K562 (cell line): ENCODE results near the gene SLC1A4. TPM values are rescaled to one million over a fixed set of nuclear protein-coding genes. Genes with fewer than 3 reads are reported as not detected.

Source experiments
- ATAC-seq: fragments of 200-7000 bp; cut with Tn5 transposase; 3 replicates; pipeline ENCODE4 v1.9.1; 2020; ENCODE audit warnings: moderate library complexity
- BruUV-seq: library from RNA; stranded (reverse); fragments of 400-500 nt; replicated peaks from 2 replicates; lab custom pipeline; 2021; lab: Mats Ljungman, UMichigan
- CTCF ChIA-PET: fragments of 300-600 bp; formaldehyde crosslinking; extraction: SDS; loops from one replicate; lab custom pipeline; 2021; ENCODE audit warnings: low intra/inter-chr PET ratio; lab: Yijun Ruan, JAX
- POLR2A ChIA-PET: fragments of 300-600, 350-650 bp; sonication (Branson Sonifier 250); formaldehyde crosslinking; extraction: SDS; loops from one replicate; lab custom pipeline; 2021; ENCODE audit warnings: antibody characterized with exemption, inconsistent platforms; lab: Yijun Ruan, JAX
- DNase-seq, 4 experiments: peaks; one replicate each; pipeline versions ENCODE4 v3.0.0 to v3.0.0-alpha.2; 2011 to 2018; ENCODE audit warnings: low spot score in 3 of 4, mixed read lengths in 3 of 4; ENCODE audit errors: extremely low read depth in 1 of 4
- FAIRE-seq: peaks from 2 replicates; lab custom pipeline; 2011; peaks lifted over from hg19 to GRCh38; lab: Jason Lieb, UNC
- H2AFZ ChIP-seq: 2 replicates; pipeline ENCODE4 v1.6.0; 2011; ENCODE audit warnings: low read depth, low read length, control low read depth, inconsistent platforms
- H3K27ac ChIP-seq: fragments of 200-600 bp; 3 replicates; pipeline ENCODE4 v1.8.0; 2011; ENCODE audit warnings: low read depth, mild to moderate bottlenecking, control low read depth, inconsistent platforms, low read length, moderate library complexity, mixed read lengths; ENCODE audit errors: extremely low read depth
- H3K27me3 ChIP-seq, 2 experiments: fragments of 300-600 bp in 1 of 2; 2 replicates in 1 of 2; 3 replicates in 1 of 2; pipeline versions ENCODE4 v1.6.0 to v1.8.0; 2011; ENCODE audit warnings: inconsistent platforms in 2 of 2, low read length in 2 of 2, mild to moderate bottlenecking in 1 of 2, mixed read lengths in 1 of 2, moderate library complexity in 1 of 2; ENCODE audit not compliant: control insufficient read depth in 2 of 2, insufficient read depth in 2 of 2
- H3K36me3 ChIP-seq: fragments of 300-600 bp; 3 replicates; pipeline ENCODE4 v1.8.0; 2011; ENCODE audit warnings: mild to moderate bottlenecking, low read length, inconsistent platforms; ENCODE audit not compliant: control insufficient read depth, insufficient read depth
- H3K4me1 ChIP-seq, 2 experiments: fragments of 200-600 bp in 1 of 2; replicated peaks in 1 of 2; 2 replicates in 1 of 2; 3 replicates in 1 of 2; pipeline versions ENCODE4 v1.5.1 to v1.8.0; 2011; ENCODE audit warnings: inconsistent platforms in 2 of 2, low read length in 2 of 2, mild to moderate bottlenecking in 1 of 2, mixed read lengths in 1 of 2, moderate library complexity in 1 of 2; ENCODE audit not compliant: control insufficient read depth in 2 of 2, insufficient read depth in 2 of 2
- H3K4me2 ChIP-seq: 2 replicates; pipeline ENCODE4 v1.6.1; 2011; ENCODE audit warnings: low read length, control low read depth, inconsistent platforms, mixed read lengths; ENCODE audit not compliant: insufficient read depth
- H3K4me3 ChIP-seq: fragments of 200-600 bp; sonication (generic), shearing (Covaris generic); 2 replicates; pipeline ENCODE4 v1.5.1; 2016; ENCODE audit warnings: control low read depth, inconsistent platforms
- H3K79me2 ChIP-seq: fragments of 200-600 bp; 3 replicates; pipeline ENCODE4 v1.8.0; 2011; ENCODE audit warnings: low read length, inconsistent platforms; ENCODE audit not compliant: control insufficient read depth, insufficient read depth
- H3K9ac ChIP-seq, 2 experiments: 2 replicates each; pipeline versions ENCODE4 v1.6.0 to v1.6.1; 2011; ENCODE audit warnings: low read depth in 2 of 2, low read length in 2 of 2, control low read depth in 1 of 2, inconsistent platforms in 1 of 2, mild to moderate bottlenecking in 1 of 2, mixed read lengths in 1 of 2; ENCODE audit not compliant: insufficient read depth in 1 of 2
- H3K9me1 ChIP-seq: one replicate; pipeline ENCODE4 v1.6.0; 2011; ENCODE audit warnings: inconsistent platforms, mild to moderate bottlenecking, low read length, moderate library complexity; ENCODE audit not compliant: control insufficient read depth, insufficient read depth
- H3K9me3 ChIP-seq: replicated peaks from 2 replicates; pipeline ENCODE4 v1.5.1; 2011; ENCODE audit warnings: low read depth, low read length, inconsistent platforms; ENCODE audit not compliant: control insufficient read depth, insufficient read depth
- H4K20me1 ChIP-seq: replicated peaks from 2 replicates; pipeline ENCODE4 v1.6.1; 2011; ENCODE audit warnings: low read length, inconsistent platforms, mixed read lengths; ENCODE audit not compliant: control insufficient read depth, insufficient read depth
- EGR1 ChIP-seq: fragments of 450-650 bp; conservative IDR thresholded peaks from 2 replicates; pipeline ENCODE4 v1.6.1; 2017; ENCODE audit warnings: mild to moderate bottlenecking
- FOXP1 ChIP-seq: sonication (generic); formaldehyde crosslinking; IDR thresholded peaks from 2 replicates; pipeline ENCODE4 v1.8.0; 2022; ENCODE audit warnings: mild to moderate bottlenecking, missing genetic modification reagents
- HDGF ChIP-seq: fragments of 450-650 bp; IDR thresholded peaks from 2 replicates; pipeline ENCODE4 v1.6.1; 2016
- RAD21 ChIP-seq, 2 experiments: fragments of 250-450 bp in 1 of 2; fragments of 450-650 bp in 1 of 2; sonication (Bioruptor Pico) in 1 of 2; formaldehyde crosslinking in 1 of 2; IDR thresholded peaks in 1 of 2; conservative IDR thresholded peaks in 1 of 2; 2 replicates each; pipeline versions ENCODE4 v1.4.0 to v1.8.0; 2020 to 2022; ENCODE audit warnings: mild to moderate bottlenecking in 2 of 2, moderate library complexity in 1 of 2
- RAD51 ChIP-seq: fragments of 450-650 bp; IDR thresholded peaks from 2 replicates; pipeline ENCODE4 v1.7.1; 2016; ENCODE audit warnings: low read depth, mild to moderate bottlenecking, borderline replicate concordance
- REST ChIP-seq, 2 experiments: fragments of 450-650 bp; formaldehyde crosslinking in 1 of 2; IDR thresholded peaks; 2 replicates each; pipeline versions ENCODE4 v1.4.0 to v1.6.1; 2014 to 2020; ENCODE audit warnings: mild to moderate bottlenecking in 2 of 2, borderline replicate concordance in 1 of 2, low read depth in 1 of 2
- TGIF2 ChIP-seq: sonication (generic); formaldehyde crosslinking; IDR thresholded peaks from 2 replicates; pipeline ENCODE4 v1.8.1; 2022; ENCODE audit warnings: mild to moderate bottlenecking, missing genetic modification reagents, moderate library complexity
- ZNF384 ChIP-seq: IDR thresholded peaks from 2 replicates; pipeline ENCODE4 v1.6.1; 2012; ENCODE audit warnings: low read depth, low read length, improper control_type of control experiment
- WGBS: fragments of 100-300 bp; shearing (Covaris generic); methylation state at CpG from one replicate; pipeline ENCODE4 v1.1.6; 2016; ENCODE audit warnings: low coverage, mixed read lengths; ENCODE audit not compliant: insufficient coverage; ENCODE audit errors: missing lambda C conversion rate; 5-methylcytosine and 5-hydroxymethylcytosine counted together
- in situ Hi-C: fragments of 300-500 bp; cut with MboI; formaldehyde crosslinking; loops from 4 replicates; pipeline ENCODE4 v1.15.0; 2018; ENCODE audit warnings: inconsistent platforms, mixed read lengths
- intact Hi-C: fragments of 100-400 bp; cut with micrococcal nuclease; formaldehyde crosslinking; loops from 2 replicates; pipeline ENCODE4 v1.14.2; 2022
- polyA plus RNA-seq, 8 experiments: library from polyadenylated mRNA; depleted of rRNA in 4 of 8; stranded (reverse) in 5 of 8; unstranded in 3 of 8; fragments of >200 nt; fragmentation: Nextera tagmentation in 2 of 8; fragmentation: Illumina TruSeq in 1 of 8; extraction: Ambion mirVana in 2 of 8; extraction: Trizol in 1 of 8; gene quantifications; 2 replicates each; pipeline versions ENCODE4 v1.2.1 to v1.2.3, GENCODE V29; 2011 to 2014; ENCODE audit warnings: inconsistent platforms in 1 of 8, missing spikeins in 1 of 8
- total RNA-seq, 7 experiments: library from RNA; depleted of rRNA in 6 of 7; stranded (reverse); fragments of >200 nt in 6 of 7; fragmentation: Illumina TruSeq in 2 of 7; extraction: Trizol in 2 of 7; gene quantifications; 2 replicates each; pipeline versions ENCODE4 v1.2.1 to v1.2.3, GENCODE V29; 2011 to 2021; ENCODE audit warnings: low replicate concordance in 1 of 7
- TF ChIP-seq, protein P1 (sequence below), 3 experiments: IDR thresholded peaks in 2 of 3; conservative IDR thresholded peaks in 1 of 3; 2 replicates each; pipeline ENCODE4 v1.5.1; 2011 to 2012; ENCODE audit warnings: low read length in 3 of 3, mild to moderate bottlenecking in 3 of 3, control low read depth in 2 of 3, improper control_type of control experiment in 1 of 3, inconsistent platforms in 1 of 3, low read depth in 1 of 3, mixed read lengths in 1 of 3, moderate library complexity in 1 of 3; ENCODE audit not compliant: insufficient read depth in 2 of 3
- TF ChIP-seq, protein P2 (sequence below): fragments of 250-450 bp; sonication (Bioruptor Pico); IDR thresholded peaks from 2 replicates; pipeline ENCODE4 v1.5.0; 2021

SLC1A4 gene
- total and polyA plus RNA-seq, 9 of the 15 experiments (the other 6 are each of a cell fraction or from before 2014, with no cell fraction given), result 4.4 to 24.0 (median 10.9) TPM

- in situ Hi-C loops (no loop called here), intact Hi-C loops (no loop called here)
- Histone ChIP-seq H3K27ac (no peak overlapping the region), H3K4me3 (no peak overlapping the region), H3K9ac (no peak overlapping the region), H2AFZ (no peak overlapping the region), H3K4me2 (no peak overlapping the region), H3K9me1 (no peaks in the 10 kb centered on the region), H3K79me2 (no peaks in the 10 kb centered on the region), H3K4me1 (peaks cover 14 to 20% of the 10 kb centered on the region in 2 experiments; a peak in 4 of 5 replicates), H3K36me3 (peaks cover 30% of the 10 kb centered on the region), H3K9me3 (no peaks in the 10 kb centered on the region)
- CTCF ChIA-PET, result interaction anchor here (0.6 to 1.4 kb wide), 4 partner anchors 10 to 32 kb away, joined by 3 to 5 read pairs (median 4); no protein-coding TSS in a partner anchor
- 91% methylated on average over 1 of the region's 4 CpGs for WGBS
- no peak for FAIRE-seq
- peak; percentile 49; the same call in 1 of the 3 replicates for ATAC-seq
- peak in 2 of 4 experiments; percentile 22 to 24 for DNase-seq
- BruUV-seq, result no TSS peak
- POLR2A ChIA-PET, result interaction anchor here (0.9 to 1.5 kb wide), 2 partner anchors 18 to 39 kb away, joined by 3 read pairs; partner anchors contain the start of gene CEP68
- no peak for TF ChIP-seq FOXP1 (CRISPR knock-in tag)
- peak; percentile 63 for TF ChIP-seq ZNF384
- TF ChIP-seq HDGF, result no peak
- peak; percentile 13; the same call in 1 of the 2 replicates for TF ChIP-seq REST (IDR thresholded peaks at IDR 0.05; ENCODE audit: borderline replicate concordance)
- TF ChIP-seq REST (CRISPR knock-in tag; IDR thresholded peaks at IDR 0.05; ENCODE audit: low read depth), result no peak
- TF ChIP-seq, protein P1, sequence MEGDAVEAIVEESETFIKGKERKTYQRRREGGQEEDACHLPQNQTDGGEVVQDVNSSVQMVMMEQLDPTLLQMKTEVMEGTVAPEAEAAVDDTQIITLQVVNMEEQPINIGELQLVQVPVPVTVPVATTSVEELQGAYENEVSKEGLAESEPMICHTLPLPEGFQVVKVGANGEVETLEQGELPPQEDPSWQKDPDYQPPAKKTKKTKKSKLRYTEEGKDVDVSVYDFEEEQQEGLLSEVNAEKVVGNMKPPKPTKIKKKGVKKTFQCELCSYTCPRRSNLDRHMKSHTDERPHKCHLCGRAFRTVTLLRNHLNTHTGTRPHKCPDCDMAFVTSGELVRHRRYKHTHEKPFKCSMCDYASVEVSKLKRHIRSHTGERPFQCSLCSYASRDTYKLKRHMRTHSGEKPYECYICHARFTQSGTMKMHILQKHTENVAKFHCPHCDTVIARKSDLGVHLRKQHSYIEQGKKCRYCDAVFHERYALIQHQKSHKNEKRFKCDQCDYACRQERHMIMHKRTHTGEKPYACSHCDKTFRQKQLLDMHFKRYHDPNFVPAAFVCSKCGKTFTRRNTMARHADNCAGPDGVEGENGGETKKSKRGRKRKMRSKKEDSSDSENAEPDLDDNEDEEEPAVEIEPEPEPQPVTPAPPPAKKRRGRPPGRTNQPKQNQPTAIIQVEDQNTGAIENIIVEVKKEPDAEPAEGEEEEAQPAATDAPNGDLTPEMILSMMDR (IDR thresholded peaks at IDR 0.05 in 2 of 3, conservative IDR thresholded peaks at IDR 0.05 in 1 of 3; ENCODE audit: insufficient read depth in 2 of 3, low read depth in 1 of 3, low read length in 3 of 3), result peak; percentile 30 to 64 (median 50)
- no peak for TF ChIP-seq TGIF2
- TF ChIP-seq RAD51, result no peak
- TF ChIP-seq, protein P2, sequence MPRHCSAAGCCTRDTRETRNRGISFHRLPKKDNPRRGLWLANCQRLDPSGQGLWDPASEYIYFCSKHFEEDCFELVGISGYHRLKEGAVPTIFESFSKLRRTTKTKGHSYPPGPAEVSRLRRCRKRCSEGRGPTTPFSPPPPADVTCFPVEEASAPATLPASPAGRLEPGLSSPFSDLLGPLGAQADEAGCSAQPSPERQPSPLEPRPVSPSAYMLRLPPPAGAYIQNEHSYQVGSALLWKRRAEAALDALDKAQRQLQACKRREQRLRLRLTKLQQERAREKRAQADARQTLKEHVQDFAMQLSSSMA (CRISPR knock-in tag), result no peak
- TF ChIP-seq EGR1, result no peak
- peak; percentile 11 to 27; a peak in 1 of 4 replicates for TF ChIP-seq RAD21 (CRISPR knock-in tag; conservative IDR thresholded peaks at IDR 0.05 in 1 of 2, IDR thresholded peaks at IDR 0.05 in 1 of 2)
- TF ChIP-seq, all 486 proteins: peak for 4
- Histone ChIP-seq H3K27me3 (no peaks in the 10 kb centered on the region), H4K20me1 (no peaks in the 10 kb centered on the region)
These were observed 28.1 kb downstream of the SLC1A4 start for GRCh38 chr2:65017335-65017734.
